ENCODE results near the gene LYST. TPM values are rescaled to one million over a fixed set of nuclear protein-coding genes. Genes with fewer than 3 reads are reported as not detected.
A peak's percentile ranks its signal among the peaks of the same experiment; 100 is the strongest.

LYST gene
- total and polyA plus RNA-seq, 10 of the 15 experiments (the other 5 are each of a cell fraction or from before 2014, with no cell fraction given): 3.3 to 28.1 (median 5.6) TPM

GRCh38 chr1:235855811-235856429, 10.8 kb downstream of the LYST start (continued):
- TF ChIP-seq SP1 (IDR thresholded peaks at IDR 0.05; ENCODE audit: low read depth, low read length) (no peak), BACH1 (IDR thresholded peaks at IDR 0.05; ENCODE audit: borderline replicate concordance) (no peak), MAX (IDR thresholded peaks at IDR 0.05; ENCODE audit: low read depth, low read length) (no peak), SMARCA5 (IDR thresholded peaks at IDR 0.05) (no peak), RUNX3 (IDR thresholded peaks at IDR 0.05; ENCODE audit: low read length) (peak; percentile 89), SREBF2 (IDR thresholded peaks at IDR 0.05; ENCODE audit: low read length) (no peak), RCOR1 (conservative IDR thresholded peaks at IDR 0.05; ENCODE audit: low read depth, low read length) (no peak), SMAD1 (IDR thresholded peaks at IDR 0.05; ENCODE audit: low read depth, partially characterized antibody) (no peak), CHD1 (IDR thresholded peaks at IDR 0.05; ENCODE audit: low read depth, low read length) (no peak), SIN3A (IDR thresholded peaks at IDR 0.05; ENCODE audit: low read depth, low read length) (no peak), SKIL (IDR thresholded peaks at IDR 0.05; ENCODE audit: low read depth, poor library complexity, severe bottlenecking) (no peak), CEBPZ (IDR thresholded peaks at IDR 0.05; ENCODE audit: low read depth, low read length) (no peak), ATF7 (IDR thresholded peaks at IDR 0.05; ENCODE audit: low read depth) (peak; percentile 87), CTCF (IDR thresholded peaks at IDR 0.05 in 2 of 3, conservative IDR thresholded peaks at IDR 0.05 in 1 of 3; ENCODE audit: control insufficient read depth in 2 of 3, extremely low read depth in 1 of 3, insufficient read depth in 1 of 3, low read depth in 3 of 3, low read length in 3 of 3) (no peak), ZBTB33 (IDR thresholded peaks at IDR 0.05) (no peak), IKZF1 (conservative IDR thresholded peaks at IDR 0.05) (no peak), TCF7 (IDR thresholded peaks at IDR 0.05; ENCODE audit: borderline replicate concordance) (no peak), STAT3 (IDR thresholded peaks at IDR 0.05; ENCODE audit: low read depth, low read length) (no peak)
